Esophagus muscularis mucosa (tissue), 3 donors: ENCODE data around the gene RIC1.

Experiments
- POLR2A ChIP-seq: fragments of 450-650 bp; IDR thresholded peaks from one replicate; pipeline ENCODE4 v1.6.1; 2017; ENCODE audit warnings: antibody characterized with exemption, moderate library complexity, mild to moderate bottlenecking, low read depth
- POLR2AphosphoS5 ChIP-seq, 2 donors: sonication (generic); formaldehyde crosslinking; IDR thresholded peaks; one replicate each; pipeline ENCODE4 v1.6.1; 2017; ENCODE audit warnings: antibody characterized with exemption in 2 of 2
- TF ChIP-seq, protein P1 (sequence below), 3 experiments: fragments of 200-600 bp in 2 of 3; fragments of 450-650 bp in 1 of 3; sonication (generic) in 2 of 3; IDR thresholded peaks; one replicate each; pipeline ENCODE4 v1.5.1; 2017 to 2019; ENCODE audit warnings: antibody characterized with exemption in 3 of 3, mild to moderate bottlenecking in 2 of 3, moderate library complexity in 1 of 3

DNA sequence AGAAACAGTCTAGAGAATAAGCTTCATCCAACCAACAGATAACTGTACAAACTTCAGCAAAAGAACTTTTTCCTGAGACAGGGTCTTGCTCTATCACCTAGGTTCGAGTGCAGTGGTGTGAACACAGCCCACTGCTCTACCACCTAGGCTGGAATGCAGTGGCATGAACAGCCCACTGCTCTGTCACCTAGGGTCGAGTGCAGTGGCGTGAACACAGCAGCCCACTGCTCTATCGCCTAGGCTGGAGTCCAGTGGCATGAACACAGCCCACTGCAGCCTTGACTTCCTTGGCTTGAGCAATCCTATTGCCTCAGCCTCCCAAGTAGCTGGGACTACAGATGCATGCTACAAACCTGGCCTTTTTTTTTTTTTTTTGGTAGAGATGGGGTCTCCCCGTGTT is 160.6 kb downstream of the RIC1 start:
- TF ChIP-seq, protein P1, sequence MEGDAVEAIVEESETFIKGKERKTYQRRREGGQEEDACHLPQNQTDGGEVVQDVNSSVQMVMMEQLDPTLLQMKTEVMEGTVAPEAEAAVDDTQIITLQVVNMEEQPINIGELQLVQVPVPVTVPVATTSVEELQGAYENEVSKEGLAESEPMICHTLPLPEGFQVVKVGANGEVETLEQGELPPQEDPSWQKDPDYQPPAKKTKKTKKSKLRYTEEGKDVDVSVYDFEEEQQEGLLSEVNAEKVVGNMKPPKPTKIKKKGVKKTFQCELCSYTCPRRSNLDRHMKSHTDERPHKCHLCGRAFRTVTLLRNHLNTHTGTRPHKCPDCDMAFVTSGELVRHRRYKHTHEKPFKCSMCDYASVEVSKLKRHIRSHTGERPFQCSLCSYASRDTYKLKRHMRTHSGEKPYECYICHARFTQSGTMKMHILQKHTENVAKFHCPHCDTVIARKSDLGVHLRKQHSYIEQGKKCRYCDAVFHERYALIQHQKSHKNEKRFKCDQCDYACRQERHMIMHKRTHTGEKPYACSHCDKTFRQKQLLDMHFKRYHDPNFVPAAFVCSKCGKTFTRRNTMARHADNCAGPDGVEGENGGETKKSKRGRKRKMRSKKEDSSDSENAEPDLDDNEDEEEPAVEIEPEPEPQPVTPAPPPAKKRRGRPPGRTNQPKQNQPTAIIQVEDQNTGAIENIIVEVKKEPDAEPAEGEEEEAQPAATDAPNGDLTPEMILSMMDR (IDR thresholded peaks at IDR 0.05): no peak
- TF ChIP-seq POLR2A (no peak), POLR2AphosphoS5 (IDR thresholded peaks at IDR 0.05) (no peak)
